A549 (cell line): Measurements from ENCODE around the gene OR10G6.

Source experiments
- POLR2A ChIP-seq: IDR thresholded peaks from 2 replicates; pipeline ENCODE4 v1.6.1; 2012; ENCODE audit warnings: mild to moderate bottlenecking, low read length
- POLR2AphosphoS2 ChIP-seq: conservative IDR thresholded peaks from 2 replicates; pipeline ENCODE4 v1.6.1; 2012; ENCODE audit warnings: low read length, improper control_type of control experiment, inconsistent platforms
- ZSCAN20 ChIP-seq: fragments of 250-450 bp; sonication (Bioruptor Pico); IDR thresholded peaks from 2 replicates; pipeline ENCODE4 v1.8.0; 2022; ENCODE audit warnings: mild to moderate bottlenecking, moderate library complexity

DNA sequence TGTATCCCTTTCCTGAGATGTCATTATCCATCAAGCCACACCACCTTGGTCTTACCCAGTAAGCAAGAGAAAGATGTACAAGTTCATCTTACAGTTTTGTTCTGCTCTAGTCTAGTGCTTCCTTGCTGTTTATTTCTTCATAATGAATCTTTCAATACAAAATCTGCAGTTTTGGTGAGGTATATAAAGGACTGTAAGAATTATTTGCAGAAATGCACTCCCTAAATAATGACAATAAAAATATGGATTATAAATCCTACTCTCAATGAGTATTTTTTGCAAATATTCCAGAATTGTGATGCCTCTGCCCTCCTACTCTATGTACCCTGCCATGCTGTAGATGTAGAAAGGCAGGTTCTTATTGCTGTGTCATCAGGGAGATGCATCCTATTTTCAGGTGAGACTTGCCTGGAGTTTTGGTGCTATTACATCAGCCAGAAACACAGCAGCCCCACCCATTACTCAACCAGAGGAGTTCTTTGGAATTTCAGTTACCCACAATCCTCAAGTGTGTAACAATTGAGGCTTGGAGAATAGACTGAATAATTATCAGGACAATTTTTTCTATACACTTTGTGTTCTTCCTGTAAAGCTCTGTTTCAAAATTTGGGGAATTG lies 17.1 kb downstream of the OR10G6 start, which contains the start of gene OR10S1:
- TF ChIP-seq POLR2A (no peak), POLR2AphosphoS2 (no peak), ZSCAN20 (CRISPR knock-in tag) (no peak)
